NCI-H2196 treated with DMSO at 0.1 percent for 48 hours (cell line): ENCODE data around the gene C1orf159.
"Not testable (repeated sequence)": the region's sequence is repeated elsewhere in the genome, so short reads cannot be mapped to it uniquely, and the experiment has no call there.

Source experiments
- DNase-seq: peaks from one replicate; lab custom pipeline; 2025; ENCODE audit not compliant: unreplicated experiment; lab: John Stamatoyannopoulos, UW

The C1orf159 gene

GRCh38 chr1:1115786-1116700 is at the start of gene C1orf159:
Gene C1orf159 (minus strand): TSS chr1:1116089. CDS start chr1:1091543, 24,546 bp downstream.
- DNase-seq = peak; percentile 97

DNA sequence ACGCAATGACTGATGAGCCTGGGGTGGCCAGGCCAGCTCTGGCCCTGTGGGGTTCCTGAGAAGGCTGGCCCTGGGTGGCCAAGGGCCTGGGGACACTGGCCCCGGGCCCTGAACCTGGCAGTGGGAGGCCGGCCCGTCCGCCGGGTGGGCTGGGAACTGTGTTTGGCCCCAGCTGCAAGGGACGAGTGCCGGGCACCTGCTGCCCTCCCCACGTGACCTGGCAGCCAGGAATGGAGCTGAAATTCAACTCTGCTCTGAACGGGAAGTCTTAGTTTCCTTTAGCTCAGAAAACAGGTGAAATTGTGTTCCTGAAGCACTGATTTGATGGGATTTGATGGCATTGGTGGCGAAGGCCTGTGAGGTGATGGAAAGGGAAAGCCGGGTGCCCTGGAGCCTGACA is 49.6 kb upstream of the C1orf159 start:
- DNase-seq = peak; percentile 37

GRCh38 chr1:1164701-1165451 is 49.0 kb upstream of the C1orf159 start:
- DNase-seq = no peak

- no peak for DNase-seq
These were observed 48.4 kb upstream of the C1orf159 start for GRCh38 chr1:1164361-1164700.

DNA sequence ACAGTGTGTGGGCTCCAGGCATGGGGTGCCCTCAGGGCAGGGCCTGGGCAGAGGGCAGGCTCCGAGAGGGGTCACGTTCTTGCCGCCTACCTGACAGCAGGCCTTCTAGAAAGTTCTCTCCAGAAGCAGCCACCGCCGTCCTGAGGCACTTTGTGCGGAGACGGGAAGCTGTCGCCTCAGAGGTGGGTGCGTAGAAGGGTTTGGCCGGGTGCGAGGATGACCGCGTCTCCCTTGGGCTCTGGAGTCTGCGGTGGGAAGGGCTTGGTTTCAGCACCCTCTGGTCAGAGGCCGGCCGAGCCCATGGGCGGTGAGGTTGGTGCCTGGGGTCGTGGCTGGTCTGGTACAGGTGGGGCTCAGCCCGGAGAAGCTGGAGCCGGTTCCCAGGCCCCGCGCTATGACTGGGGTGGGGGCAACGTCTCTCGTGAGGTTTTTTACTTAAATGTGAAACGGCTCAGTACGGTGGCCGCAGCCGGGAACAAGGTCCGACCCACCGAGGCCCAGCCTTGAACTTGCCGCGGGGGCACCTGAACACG is 47.7 kb upstream of the C1orf159 start:
- DNase-seq = no peak

- peak; percentile 91 for DNase-seq
These were observed 47.0 kb upstream of the C1orf159 start for GRCh38 chr1:1162597-1163537.

DNA sequence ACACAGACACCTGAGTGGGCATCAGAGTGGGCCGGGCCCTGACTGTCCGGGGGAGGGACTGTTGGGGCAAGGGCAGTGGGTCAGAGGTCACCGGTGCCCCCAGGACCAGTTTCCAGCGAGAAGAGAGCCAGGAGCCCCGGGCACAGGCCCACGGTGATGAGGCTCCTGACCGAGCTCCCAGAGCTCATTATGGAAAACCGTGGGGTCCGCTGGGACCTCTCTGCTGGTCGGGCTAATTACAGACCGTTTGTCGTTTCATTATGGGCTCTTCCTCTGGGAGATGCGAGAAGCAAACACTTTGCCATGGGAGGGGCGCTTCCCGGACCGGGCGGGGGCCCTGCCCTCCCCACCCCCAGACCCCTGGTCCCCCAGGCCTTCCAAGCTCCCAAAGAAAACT is 45.8 kb upstream of the C1orf159 start:
- no peak for DNase-seq

DNA sequence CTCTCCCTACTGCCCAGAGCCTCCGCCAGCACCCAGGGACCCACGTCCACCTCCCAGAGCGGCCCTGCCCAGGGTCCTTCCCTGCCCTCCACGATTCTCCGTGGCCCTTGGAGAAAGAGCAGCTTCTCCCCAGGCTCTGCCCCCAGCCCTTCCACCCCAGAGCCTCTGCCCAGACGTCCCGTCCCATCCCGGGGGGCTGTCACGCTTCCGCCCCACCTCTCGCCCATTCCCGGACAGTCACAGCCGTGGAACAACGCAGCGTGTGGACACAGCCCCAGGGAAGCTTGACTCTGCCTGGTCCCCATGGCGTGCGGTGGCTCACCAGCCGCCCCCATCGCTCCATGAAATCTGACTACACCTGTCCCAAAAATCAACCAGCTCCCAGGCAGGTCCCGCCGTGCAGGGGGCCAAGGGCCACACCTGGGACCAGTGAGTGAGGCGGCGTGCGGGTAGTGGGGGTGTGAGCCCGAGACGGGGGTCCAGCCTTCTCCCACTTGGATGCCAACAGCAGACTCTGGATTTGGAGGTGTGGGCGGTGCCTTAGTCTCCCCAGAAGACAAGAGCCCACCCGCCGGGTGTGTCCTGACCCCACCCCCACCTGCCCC is 45.3 kb upstream of the C1orf159 start:
- DNase-seq = no peak

GRCh38 chr1:1160281-1160930 is 44.5 kb upstream of the C1orf159 start:
- no peak for DNase-seq

GRCh38 chr1:1157914-1158710 is 42.2 kb upstream of the C1orf159 start:
- no peak for DNase-seq

GRCh38 chr1:1157426-1157913 is 41.6 kb upstream of the C1orf159 start:
- DNase-seq = no peak

DNA sequence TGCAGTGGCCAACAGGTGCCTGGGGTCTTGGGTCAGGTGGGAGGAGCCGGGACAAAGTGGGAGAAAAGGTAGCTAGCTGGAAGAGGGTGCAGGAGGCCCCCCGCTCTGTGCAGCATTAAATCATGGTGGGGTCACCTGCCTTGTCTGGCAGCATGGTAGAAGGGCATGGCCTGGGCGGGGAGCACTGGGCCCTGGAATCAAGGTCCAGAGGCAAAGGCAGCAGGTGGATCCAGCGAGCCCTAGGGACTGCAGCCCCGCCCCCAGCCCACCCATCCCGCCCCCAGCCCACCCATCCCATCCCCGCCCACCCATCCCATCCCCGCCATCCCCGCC is 41.1 kb upstream of the C1orf159 start:
- no peak for DNase-seq

DNA sequence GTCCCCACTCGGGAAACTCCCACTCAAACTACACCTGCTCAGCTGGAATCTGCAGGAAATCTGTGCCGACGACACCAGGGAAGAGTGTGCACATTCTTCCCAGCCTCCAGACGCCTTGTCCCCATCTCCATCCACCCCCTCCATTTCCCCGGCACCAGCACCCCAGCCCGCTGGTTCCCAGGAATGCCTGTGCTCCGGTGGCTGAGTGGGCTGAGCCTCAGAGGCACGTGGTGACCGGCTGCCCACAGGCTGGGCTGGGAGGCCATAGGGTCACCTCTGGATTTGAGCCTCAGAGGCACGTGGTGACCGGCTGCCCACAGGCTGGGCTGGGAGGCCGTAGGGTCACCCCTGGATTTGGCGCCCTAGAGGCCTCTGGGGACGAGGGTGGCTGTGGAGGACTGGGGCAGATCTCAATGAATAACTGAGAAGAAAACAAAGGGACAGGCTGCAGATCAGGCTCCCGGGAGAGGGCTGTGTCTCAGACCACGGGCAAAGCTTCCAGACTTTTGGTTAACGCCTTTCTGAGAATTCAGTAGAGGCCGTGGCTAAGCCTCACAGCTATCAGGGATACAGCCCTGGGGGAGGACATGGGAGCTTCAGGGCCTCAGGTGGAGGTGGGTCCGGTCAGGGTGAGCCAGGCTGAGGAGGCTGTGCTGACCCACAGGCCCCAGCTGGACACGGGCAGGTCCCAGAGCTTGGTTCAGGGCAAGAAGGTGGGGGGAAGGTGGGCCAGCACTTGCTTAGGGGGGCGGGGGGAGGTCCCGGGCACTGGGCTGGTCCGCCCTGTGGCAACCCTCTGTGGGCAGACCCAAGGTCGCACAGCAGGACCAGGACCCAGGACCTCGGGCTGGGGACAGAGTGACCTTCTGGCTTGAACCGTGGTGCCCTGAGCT is 40.5 kb upstream of the C1orf159 start:
- DNase-seq = no peak

- DNase-seq = no peak
These were observed 39.4 kb upstream of the C1orf159 start for GRCh38 chr1:1155258-1155657.

GRCh38 chr1:1153874-1154273 is 38.0 kb upstream of the C1orf159 start:
- no peak for DNase-seq

DNA sequence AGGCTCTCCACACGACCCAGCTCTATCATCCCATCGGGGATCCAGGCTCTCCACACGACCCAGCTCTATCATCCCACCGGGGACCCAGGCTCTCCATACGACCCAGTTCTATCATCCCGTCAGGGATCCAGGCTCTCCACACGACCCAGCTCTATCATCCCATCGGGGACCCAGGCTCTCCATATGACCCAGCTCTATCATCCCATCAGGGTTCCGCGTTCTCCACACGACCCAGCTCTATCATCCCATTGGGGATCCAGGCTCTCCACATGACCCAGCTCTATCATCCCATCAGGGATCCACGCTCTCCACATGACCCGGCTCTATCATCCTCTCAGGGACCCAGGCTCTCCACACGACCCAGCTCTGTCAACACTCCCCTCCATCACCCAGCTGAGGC is 37.3 kb upstream of the C1orf159 start:
- DNase-seq = not testable (repeated sequence)

DNA sequence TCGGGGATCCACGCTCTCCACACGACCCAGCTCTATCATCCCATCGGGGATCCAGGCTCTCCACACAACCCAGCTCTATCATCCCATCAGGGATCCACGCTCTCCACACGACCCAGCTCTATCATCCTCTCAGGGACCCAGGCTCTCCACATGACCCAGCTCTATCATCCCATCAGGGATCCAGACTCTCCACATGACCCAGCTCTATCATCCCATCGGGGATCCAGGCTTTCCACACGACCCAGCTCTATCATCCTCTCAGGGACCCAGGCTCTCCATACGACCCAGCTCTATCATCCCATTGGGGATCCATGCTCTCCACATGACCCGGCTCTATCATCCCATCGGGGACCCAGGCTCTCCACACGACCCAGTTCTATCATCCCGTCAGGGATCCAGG is 36.5 kb upstream of the C1orf159 start:
- DNase-seq = not testable (repeated sequence)

DNA sequence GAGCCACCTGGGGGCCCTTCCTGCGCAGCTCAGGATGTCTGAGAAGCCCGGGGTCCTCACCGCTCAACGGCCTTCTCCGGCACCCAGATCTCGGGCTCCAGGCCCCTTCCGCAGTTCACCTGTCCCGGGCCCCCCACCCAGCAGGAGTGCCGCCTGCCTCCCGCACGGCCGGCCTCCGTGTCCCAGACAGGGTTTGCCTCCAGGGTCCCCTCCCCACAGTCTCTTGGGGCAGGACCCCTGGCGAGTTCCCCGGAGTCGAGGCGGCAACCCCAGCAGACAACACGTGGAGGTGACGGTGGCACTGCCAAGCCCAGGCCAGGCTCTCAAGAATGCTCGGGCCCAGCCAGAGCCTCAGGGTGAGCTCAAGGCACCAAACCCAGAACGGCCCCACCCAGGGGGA is 35.4 kb upstream of the C1orf159 start:
- no peak for DNase-seq
